Stomach smooth muscle (tissue), 2 donors: ENCODE data around the gene DUSP2.

Experiments
- H3K27ac ChIP-seq: one replicate; pipeline ENCODE4 v1.7.0; 2013; ENCODE audit warnings: mild to moderate bottlenecking, low read length, inconsistent platforms
- H3K27me3 ChIP-seq, 2 donors: one replicate each; pipeline ENCODE4 v1.7.0; 2013; ENCODE audit warnings: low read length in 2 of 2; ENCODE audit not compliant: insufficient read depth in 2 of 2, control insufficient read depth in 1 of 2
- H3K36me3 ChIP-seq, 2 donors: one replicate each; pipeline ENCODE4 v1.7.0; 2013; ENCODE audit warnings: low read length in 2 of 2; ENCODE audit not compliant: control insufficient read depth in 2 of 2, insufficient read depth in 2 of 2
- H3K4me1 ChIP-seq: one replicate; pipeline ENCODE4 v1.7.0; 2013; ENCODE audit warnings: low read length; ENCODE audit not compliant: control insufficient read depth, insufficient read depth
- H3K4me3 ChIP-seq, 2 donors: one replicate each; pipeline ENCODE4 v1.7.0; 2013; ENCODE audit warnings: low read length in 2 of 2
- H3K9ac ChIP-seq, 2 donors: one replicate each; pipeline ENCODE4 v1.7.0; 2013; ENCODE audit warnings: low read length in 2 of 2, mild to moderate bottlenecking in 1 of 2
- H3K9me3 ChIP-seq, 2 donors: one replicate each; pipeline ENCODE4 v1.7.0; 2013; ENCODE audit warnings: low read length in 2 of 2; ENCODE audit not compliant: control insufficient read depth in 2 of 2
- donor health status: healthy.
- donor health status: Pancreatic carcinoma.

The DUSP2 gene

GRCh38 chr2:96104487-96104861, 40.8 kb downstream of the DUSP2 start:
- H3K4me3 ChIP-seq: no peak overlapping the region
- H3K4me1 ChIP-seq: peaks cover 13% of the 10 kb centered on the region
- peaks cover 0 to 2% of the 10 kb centered on the region in 2 donors for H3K27me3 ChIP-seq
- no peak overlapping the region for H3K9ac ChIP-seq
- H3K27ac ChIP-seq: no peak overlapping the region
- H3K9me3 ChIP-seq: peaks cover 0 to 11% of the 10 kb centered on the region in 2 donors
- no peaks in the 10 kb centered on the region for H3K36me3 ChIP-seq

GRCh38 chr2:96103761-96104486, 41.3 kb downstream of the DUSP2 start:
- Histone ChIP-seq H3K9ac (no peak overlapping the region), H3K27me3 (no peaks in the 10 kb centered on the region), H3K27ac (no peak overlapping the region), H3K36me3 (no peaks in the 10 kb centered on the region), H3K4me3 (no peak overlapping the region), H3K4me1 (peaks cover 11% of the 10 kb centered on the region), H3K9me3 (peaks cover 0 to 11% of the 10 kb centered on the region in 2 donors)

- no peak overlapping the region for H3K27ac ChIP-seq
Observed at GRCh38 chr2:96103187-96103601, 42.0 kb downstream of the DUSP2 start.

GRCh38 chr2:96102596-96103186, 42.5 kb downstream of the DUSP2 start:
- no peaks in the 10 kb centered on the region for H3K27me3 ChIP-seq
- peaks cover 0 to 11% of the 10 kb centered on the region in 2 donors for H3K9me3 ChIP-seq
- H3K4me3 ChIP-seq: no peak overlapping the region
- peaks cover 4% of the 10 kb centered on the region for H3K4me1 ChIP-seq
- H3K36me3 ChIP-seq: no peaks in the 10 kb centered on the region
- no peak overlapping the region for H3K9ac ChIP-seq
- H3K27ac ChIP-seq: no peak overlapping the region

More at GRCh38 chr2:96103187-96103601, 42.0 kb downstream of the DUSP2 start:
- Histone ChIP-seq H3K36me3 (no peaks in the 10 kb centered on the region), H3K4me1 (peaks cover 5% of the 10 kb centered on the region), H3K9ac (no peak overlapping the region), H3K27me3 (no peaks in the 10 kb centered on the region), H3K4me3 (no peak overlapping the region), H3K9me3 (peaks cover 0 to 11% of the 10 kb centered on the region in 2 donors)

- H3K27me3 ChIP-seq: no peaks in the 10 kb centered on the region
- H3K27ac ChIP-seq: no peak overlapping the region
- no peak overlapping the region for H3K9ac ChIP-seq
- H3K9me3 ChIP-seq: peaks cover 0 to 11% of the 10 kb centered on the region in 2 donors
- no peaks in the 10 kb centered on the region for H3K36me3 ChIP-seq
- H3K4me3 ChIP-seq: no peak overlapping the region
- H3K4me1 ChIP-seq: peaks cover 4% of the 10 kb centered on the region
Observed at GRCh38 chr2:96100893-96101304, 44.3 kb downstream of the DUSP2 start.

GRCh38 chr2:96099861-96100798, 45.1 kb downstream of the DUSP2 start:
- H3K4me1 ChIP-seq: peaks cover 4% of the 10 kb centered on the region
- H3K9ac ChIP-seq: no peak overlapping the region
- no peak overlapping the region for H3K27ac ChIP-seq
- H3K27me3 ChIP-seq: no peaks in the 10 kb centered on the region
- peaks cover 0 to 5% of the 10 kb centered on the region in 2 donors for H3K9me3 ChIP-seq
- H3K36me3 ChIP-seq: no peaks in the 10 kb centered on the region
- H3K4me3 ChIP-seq: no peak overlapping the region

GRCh38 chr2:96098900-96099590, 46.2 kb downstream of the DUSP2 start:
- no peaks in the 10 kb centered on the region for H3K9me3 ChIP-seq
- H3K4me3 ChIP-seq: no peak overlapping the region

GRCh38 chr2:96097951-96098823, 47.1 kb downstream of the DUSP2 start:
- Histone ChIP-seq H3K9me3 (no peaks in the 10 kb centered on the region), H3K4me1 (peaks cover 4% of the 10 kb centered on the region), H3K27me3 (no peaks in the 10 kb centered on the region), H3K36me3 (no peaks in the 10 kb centered on the region), H3K4me3 (no peak overlapping the region), H3K27ac (no peak overlapping the region), H3K9ac (no peak overlapping the region)

More at GRCh38 chr2:96098900-96099590, 46.2 kb downstream of the DUSP2 start:
- no peaks in the 10 kb centered on the region for H3K27me3 ChIP-seq
- peaks cover 4% of the 10 kb centered on the region for H3K4me1 ChIP-seq
- H3K36me3 ChIP-seq: no peaks in the 10 kb centered on the region
- H3K9ac ChIP-seq: no peak overlapping the region
- no peak overlapping the region for H3K27ac ChIP-seq

- Histone ChIP-seq H3K36me3 (no peaks in the 10 kb centered on the region), H3K27ac (no peak overlapping the region), H3K27me3 (no peaks in the 10 kb centered on the region), H3K4me1 (peaks cover 4% of the 10 kb centered on the region), H3K9me3 (no peaks in the 10 kb centered on the region), H3K9ac (no peak overlapping the region), H3K4me3 (no peak overlapping the region)
Observed at GRCh38 chr2:96097441-96097840, 47.8 kb downstream of the DUSP2 start.
